K562 treated with DMSO at 1 percent for 24 hours (cell line): ENCODE results near the gene SHOC1. TPM values are rescaled to one million over a fixed set of nuclear protein-coding genes. Genes with fewer than 3 reads are reported as not detected.

Experiments used
- total RNA-seq: library from RNA; unstranded; fragments of 300-600 nt; gene quantifications from 2 replicates; pipeline ENCODE4 v1.2.3, GENCODE V29; 2022; ENCODE audit warnings: low read depth; ENCODE audit not compliant: insufficient read depth

SHOC1 gene
- total RNA-seq: not detected in 2 replicates

DNA sequence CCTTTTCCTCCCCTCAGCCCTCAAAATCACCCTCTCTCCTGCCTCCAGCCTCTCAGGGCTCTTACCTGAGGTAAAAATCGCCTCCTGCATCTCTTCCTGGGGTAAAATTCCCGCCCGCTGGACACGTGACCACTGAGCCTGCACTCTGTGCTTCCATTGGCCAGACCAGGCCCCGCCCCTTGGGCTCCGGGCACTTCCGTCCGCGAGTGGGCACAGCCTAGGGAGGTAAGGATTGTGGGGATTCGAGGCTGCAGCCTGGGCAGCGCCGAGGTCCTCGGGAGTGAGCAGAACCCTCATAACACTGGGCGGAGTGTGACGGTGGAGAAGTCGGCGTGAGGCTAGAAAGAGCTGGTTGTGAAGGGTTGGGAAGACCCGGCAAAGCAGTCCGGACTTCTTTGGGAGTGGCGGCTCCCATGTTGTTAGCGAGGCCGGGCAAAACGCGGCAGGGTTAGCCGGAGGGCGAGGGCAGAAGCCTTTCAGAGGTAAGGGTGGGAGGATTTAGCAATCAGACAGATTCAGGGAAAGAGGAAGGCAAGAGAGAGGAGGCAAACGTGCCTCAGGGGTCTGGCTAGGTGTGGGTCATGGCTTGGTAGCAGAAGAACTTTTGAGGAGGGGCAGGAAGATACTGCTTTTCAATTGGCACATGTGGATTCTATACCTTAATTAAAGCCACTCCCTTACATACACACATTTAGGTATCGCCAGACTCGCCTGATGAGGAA, at the start of gene SHOC1:
Gene SHOC1 (minus strand): TSS at position 103 of the 722 bp plus-strand sequence. CDS start 3,519 bp downstream, outside the sequence.

Other genes with a start within 250 kb of the SHOC1 start
- 0.24 TPM in 1 of 2 replicates, not detected in the other for gene PTGR1, start 195.3 kb downstream of the SHOC1 start, total RNA-seq
- 5.3 and 5.6 TPM in 2 replicates for gene DNAJC25, start 163.6 kb downstream of the SHOC1 start, total RNA-seq
- 16.5 and 18.1 TPM in 2 replicates for gene GNG10, start 133.3 kb downstream of the SHOC1 start, total RNA-seq
- 11.6 and 15.8 TPM in 2 replicates for gene UGCG, start 101.9 kb upstream of the SHOC1 start, total RNA-seq